ENCODE measurements around the gene PYROXD2.

Gene PYROXD2

DNA sequence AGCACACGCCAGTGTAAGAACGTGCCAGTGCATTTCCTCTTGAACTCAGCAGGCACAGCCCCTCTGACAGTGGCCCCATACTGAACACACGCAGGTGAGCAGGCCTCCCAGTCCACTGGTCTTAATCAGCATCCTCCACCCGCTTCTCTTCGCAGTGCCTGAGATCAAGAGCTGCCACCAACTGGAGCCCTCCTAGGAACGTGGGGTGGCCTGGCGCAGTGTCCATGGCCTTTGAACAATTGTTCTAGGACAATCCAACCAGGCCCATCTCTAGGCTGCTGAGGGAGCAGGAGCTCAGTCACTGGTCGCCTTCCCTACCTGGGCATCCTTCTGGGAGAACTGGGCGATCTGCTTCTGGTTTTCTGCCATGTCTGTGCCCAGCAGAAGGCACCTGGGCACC is 15.2 kb downstream of the PYROXD2 start:
- H3K4me2 ChIP-seq (ENCODE audit: low read length) = no peak overlapping the region
- no peaks in the 10 kb centered on the region for H3K9me3 ChIP-seq (replicated peaks; ENCODE audit: low read length)
- H3K36me3 ChIP-seq (ENCODE audit: insufficient read depth, low read length) = peaks cover 3% of the 10 kb centered on the region
- no peak overlapping the region for H3K9ac ChIP-seq (ENCODE audit: low read depth, low read length)
- H3K4me3 ChIP-seq (ENCODE audit: low read length) = no peak overlapping the region
- H3K27me3 ChIP-seq (ENCODE audit: control insufficient read depth, insufficient read depth, low read length) = no peaks in the 10 kb centered on the region
- peaks cover 18% of the 10 kb centered on the region for H3K4me1 ChIP-seq (ENCODE audit: control insufficient read depth, insufficient read depth, low read length)

- no peak overlapping the region for H3K9ac ChIP-seq (ENCODE audit: low read depth, low read length)
- no peak overlapping the region for H3K4me2 ChIP-seq (ENCODE audit: low read length)
- H3K27me3 ChIP-seq (ENCODE audit: control insufficient read depth, insufficient read depth, low read length) = no peaks in the 10 kb centered on the region
- H3K36me3 ChIP-seq (ENCODE audit: insufficient read depth, low read length) = peaks cover 3% of the 10 kb centered on the region
- H3K4me1 ChIP-seq (ENCODE audit: control insufficient read depth, insufficient read depth, low read length) = peaks cover 7% of the 10 kb centered on the region
- no peak overlapping the region for H3K4me3 ChIP-seq (ENCODE audit: low read length)
- H3K9me3 ChIP-seq (replicated peaks; ENCODE audit: low read length) = no peaks in the 10 kb centered on the region
These were observed 17.8 kb downstream of the PYROXD2 start for GRCh38 chr10:98397089-98397600.

- H3K4me1 ChIP-seq (ENCODE audit: control insufficient read depth, insufficient read depth, low read length) = peaks cover 9% of the 10 kb centered on the region
- no peaks in the 10 kb centered on the region for H3K9me3 ChIP-seq (replicated peaks; ENCODE audit: low read length)
- no peaks in the 10 kb centered on the region for H3K27me3 ChIP-seq (ENCODE audit: control insufficient read depth, insufficient read depth, low read length)
These were observed 18.6 kb downstream of the PYROXD2 start for GRCh38 chr10:98396096-98397063.

GRCh38 chr10:98394851-98395440 is 20.0 kb downstream of the PYROXD2 start:
- Histone ChIP-seq H3K9ac (ENCODE audit: low read depth, low read length) (no peak overlapping the region), H3K4me1 (ENCODE audit: control insufficient read depth, insufficient read depth, low read length) (peaks cover 9% of the 10 kb centered on the region), H3K4me3 (ENCODE audit: low read length) (no peak overlapping the region), H3K9me3 (replicated peaks; ENCODE audit: low read length) (no peaks in the 10 kb centered on the region), H3K4me2 (ENCODE audit: low read length) (no peak overlapping the region), H3K36me3 (ENCODE audit: insufficient read depth, low read length) (peaks cover 3% of the 10 kb centered on the region), H3K27me3 (ENCODE audit: control insufficient read depth, insufficient read depth, low read length) (no peaks in the 10 kb centered on the region)

More at GRCh38 chr10:98396096-98397063, 18.6 kb downstream of the PYROXD2 start:
- H3K36me3 ChIP-seq (ENCODE audit: insufficient read depth, low read length) = peaks cover 3% of the 10 kb centered on the region
- H3K4me3 ChIP-seq (ENCODE audit: low read length) = no peak overlapping the region
- H3K9ac ChIP-seq (ENCODE audit: low read depth, low read length) = no peak overlapping the region
- no peak overlapping the region for H3K4me2 ChIP-seq (ENCODE audit: low read length)

DNA sequence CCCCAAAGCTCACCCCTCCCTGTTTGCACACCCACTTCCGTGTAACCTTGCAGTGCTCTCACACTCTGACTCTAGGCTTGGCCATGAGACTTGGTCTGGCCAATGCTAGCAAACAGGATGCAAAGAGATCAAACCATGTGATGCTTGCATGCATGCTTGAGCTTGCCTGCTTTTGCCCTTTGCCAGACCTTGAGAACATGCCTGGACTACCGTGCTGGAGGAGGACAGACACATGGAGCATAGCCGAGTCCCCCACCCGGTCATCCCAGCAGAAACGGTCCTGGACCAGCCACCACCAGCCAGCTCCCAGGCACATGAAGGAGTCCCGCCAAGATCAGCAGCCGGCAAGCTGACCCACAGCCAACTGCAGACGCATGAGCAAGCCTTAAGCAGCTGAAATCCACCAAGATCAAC is 23.4 kb downstream of the PYROXD2 start:
- H3K9me3 ChIP-seq (replicated peaks; ENCODE audit: low read length) = no peaks in the 10 kb centered on the region
- no peak overlapping the region for H3K4me3 ChIP-seq (ENCODE audit: low read length)
- H3K36me3 ChIP-seq (ENCODE audit: insufficient read depth, low read length) = peaks cover 3% of the 10 kb centered on the region
- no peak overlapping the region for H3K4me2 ChIP-seq (ENCODE audit: low read length)
- no peak overlapping the region for H3K9ac ChIP-seq (ENCODE audit: low read depth, low read length)
- peaks cover 9% of the 10 kb centered on the region for H3K4me1 ChIP-seq (ENCODE audit: control insufficient read depth, insufficient read depth, low read length)
- no peaks in the 10 kb centered on the region for H3K27me3 ChIP-seq (ENCODE audit: control insufficient read depth, insufficient read depth, low read length)

DNA sequence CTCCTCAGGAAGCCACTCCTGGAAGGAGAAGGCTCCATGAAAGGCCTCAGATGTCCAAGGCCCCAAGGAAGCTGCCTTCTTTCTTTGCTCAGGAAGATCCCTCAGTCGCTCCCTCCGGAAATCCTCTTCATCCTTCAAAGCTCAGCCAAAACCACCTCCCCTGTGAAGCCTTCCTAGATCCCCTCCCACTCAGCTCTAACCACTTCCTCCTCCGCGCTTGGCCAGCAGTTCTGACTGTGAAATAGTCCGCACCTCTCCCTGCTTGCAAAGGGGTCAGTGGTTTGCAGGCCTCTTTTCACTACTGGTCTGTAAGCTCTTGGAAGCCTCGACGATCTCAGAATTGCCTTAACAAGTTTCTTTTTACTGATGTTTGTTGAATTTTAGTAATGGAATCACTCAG is 23.9 kb downstream of the PYROXD2 start:
- Histone ChIP-seq H3K4me2 (ENCODE audit: low read length) (no peak overlapping the region), H3K27me3 (ENCODE audit: control insufficient read depth, insufficient read depth, low read length) (no peaks in the 10 kb centered on the region), H3K4me3 (ENCODE audit: low read length) (no peak overlapping the region), H3K36me3 (ENCODE audit: insufficient read depth, low read length) (peaks cover under 1% of the 10 kb centered on the region), H3K9me3 (replicated peaks; ENCODE audit: low read length) (no peaks in the 10 kb centered on the region), H3K9ac (ENCODE audit: low read depth, low read length) (no peak overlapping the region), H3K4me1 (ENCODE audit: control insufficient read depth, insufficient read depth, low read length) (peaks cover 9% of the 10 kb centered on the region)

- H3K4me1 ChIP-seq (ENCODE audit: control insufficient read depth, insufficient read depth, low read length) = peaks cover 9% of the 10 kb centered on the region
- no peaks in the 10 kb centered on the region for H3K27me3 ChIP-seq (ENCODE audit: control insufficient read depth, insufficient read depth, low read length)
- no peaks in the 10 kb centered on the region for H3K36me3 ChIP-seq (ENCODE audit: insufficient read depth, low read length)
- H3K9me3 ChIP-seq (replicated peaks; ENCODE audit: low read length) = no peaks in the 10 kb centered on the region
- H3K4me3 ChIP-seq (ENCODE audit: low read length) = no peak overlapping the region
- H3K9ac ChIP-seq (ENCODE audit: low read depth, low read length) = no peak overlapping the region
- no peak overlapping the region for H3K4me2 ChIP-seq (ENCODE audit: low read length)
These were observed 24.6 kb downstream of the PYROXD2 start for GRCh38 chr10:98390406-98390805.

GRCh38 chr10:98389398-98389797 is 25.6 kb downstream of the PYROXD2 start:
- peaks cover 7% of the 10 kb centered on the region for H3K4me1 ChIP-seq (ENCODE audit: control insufficient read depth, insufficient read depth, low read length)
- no peaks in the 10 kb centered on the region for H3K36me3 ChIP-seq (ENCODE audit: insufficient read depth, low read length)
- no peaks in the 10 kb centered on the region for H3K9me3 ChIP-seq (replicated peaks; ENCODE audit: low read length)

GRCh38 chr10:98388101-98388655 is 26.8 kb downstream of the PYROXD2 start:
- no peak overlapping the region for H3K4me2 ChIP-seq (ENCODE audit: low read length)
- no peaks in the 10 kb centered on the region for H3K27me3 ChIP-seq (ENCODE audit: control insufficient read depth, insufficient read depth, low read length)
- no peaks in the 10 kb centered on the region for H3K9me3 ChIP-seq (replicated peaks; ENCODE audit: low read length)
- no peaks in the 10 kb centered on the region for H3K36me3 ChIP-seq (ENCODE audit: insufficient read depth, low read length)
- no peak overlapping the region for H3K4me3 ChIP-seq (ENCODE audit: low read length)
- no peak overlapping the region for H3K9ac ChIP-seq (ENCODE audit: low read depth, low read length)
- H3K4me1 ChIP-seq (ENCODE audit: control insufficient read depth, insufficient read depth, low read length) = peaks cover 8% of the 10 kb centered on the region

More at GRCh38 chr10:98389398-98389797, 25.6 kb downstream of the PYROXD2 start:
- H3K27me3 ChIP-seq (ENCODE audit: control insufficient read depth, insufficient read depth, low read length) = no peaks in the 10 kb centered on the region
- no peak overlapping the region for H3K4me3 ChIP-seq (ENCODE audit: low read length)
- H3K4me2 ChIP-seq (ENCODE audit: low read length) = no peak overlapping the region
- H3K9ac ChIP-seq (ENCODE audit: low read depth, low read length) = no peak overlapping the region

DNA sequence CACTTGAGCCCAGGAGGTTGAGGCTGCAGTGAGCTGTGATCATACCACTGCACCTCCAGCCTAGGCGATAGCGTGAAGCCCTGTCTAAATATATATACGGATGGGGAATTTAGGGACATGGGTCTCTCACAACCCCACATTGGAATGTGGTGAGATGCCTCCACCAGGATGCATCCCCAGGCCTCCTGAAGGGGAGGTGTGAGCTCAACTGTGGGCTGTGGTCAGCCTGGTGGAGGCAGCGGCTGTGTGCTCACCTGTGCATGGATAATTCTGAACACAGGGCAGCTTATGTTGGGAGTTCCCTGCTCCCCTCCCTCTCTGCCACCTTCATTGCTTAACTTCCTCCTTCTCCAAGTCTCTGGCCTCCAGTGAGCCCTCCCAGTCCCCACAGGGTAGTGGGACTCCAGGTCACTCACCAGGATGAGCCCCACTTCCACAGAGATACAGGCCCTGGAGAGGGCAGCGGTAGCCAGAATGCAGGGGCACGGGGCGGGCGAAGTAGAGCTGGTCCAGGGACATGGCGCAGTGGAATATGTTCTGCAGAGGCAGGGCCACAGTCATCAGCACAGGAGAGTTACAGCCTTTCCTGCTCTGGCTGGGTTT is 30.4 kb downstream of the PYROXD2 start:
- H3K4me1 ChIP-seq (ENCODE audit: control insufficient read depth, insufficient read depth, low read length) = peaks cover 6% of the 10 kb centered on the region
- no peak overlapping the region for H3K4me3 ChIP-seq (ENCODE audit: low read length)
- no peak overlapping the region for H3K4me2 ChIP-seq (ENCODE audit: low read length)
- H3K9me3 ChIP-seq (replicated peaks; ENCODE audit: low read length) = no peaks in the 10 kb centered on the region
- no peaks in the 10 kb centered on the region for H3K36me3 ChIP-seq (ENCODE audit: insufficient read depth, low read length)
- no peak overlapping the region for H3K9ac ChIP-seq (ENCODE audit: low read depth, low read length)
- no peaks in the 10 kb centered on the region for H3K27me3 ChIP-seq (ENCODE audit: control insufficient read depth, insufficient read depth, low read length)

GRCh38 chr10:98383869-98384268 is 31.1 kb downstream of the PYROXD2 start:
- Histone ChIP-seq H3K4me2 (ENCODE audit: low read length) (no peak overlapping the region), H3K9ac (ENCODE audit: low read depth, low read length) (no peak overlapping the region), H3K27me3 (ENCODE audit: control insufficient read depth, insufficient read depth, low read length) (no peaks in the 10 kb centered on the region), H3K36me3 (ENCODE audit: insufficient read depth, low read length) (no peaks in the 10 kb centered on the region), H3K4me1 (ENCODE audit: control insufficient read depth, insufficient read depth, low read length) (peaks cover 10% of the 10 kb centered on the region), H3K4me3 (ENCODE audit: low read length) (no peak overlapping the region), H3K9me3 (replicated peaks; ENCODE audit: low read length) (no peaks in the 10 kb centered on the region)

Data from skeletal muscle satellite cell (primary cell).